Esophagus muscularis mucosa (tissue), 4 donors: ENCODE results near the gene SMIM44. TPM values are rescaled to one million over a fixed set of nuclear protein-coding genes. Genes with fewer than 3 reads are reported as not detected.
"Not testable (repeated sequence)": the region's sequence is repeated elsewhere in the genome, so short reads cannot be mapped to it uniquely, and the experiment has no call there.

Experiments used
- DNase-seq: peaks from one replicate; pipeline ENCODE4 v3.0.0-alpha.2; 2017; ENCODE audit errors: extremely low spot score
- H3K27ac ChIP-seq, 4 donors: fragments of 200-600 bp; sonication (generic); replicated peaks in 1 of 4; 1 replicate in 3 of 4; 2 replicates in 1 of 4; pipeline ENCODE4 v1.5.1; 2016 to 2019; ENCODE audit warnings: mild to moderate bottlenecking in 1 of 4
- H3K27me3 ChIP-seq, 4 donors: fragments of 200-600 bp; sonication (generic); one replicate each; pipeline versions ENCODE4 v1.5.1 to v1.6.0; 2016 to 2019
- H3K36me3 ChIP-seq, 4 donors: fragments of 200-600 bp; sonication (generic); one replicate each; pipeline ENCODE4 v1.5.1; 2016 to 2019
- H3K4me1 ChIP-seq, 4 donors: fragments of 200-600 bp; sonication (generic); one replicate each; pipeline ENCODE4 v1.5.1; 2016 to 2019
- H3K4me3 ChIP-seq, 4 donors: fragments of 200-600 bp; sonication (generic); 1 replicate in 2 of 4; 2 replicates in 2 of 4; pipeline ENCODE4 v1.5.1; 2016 to 2019; ENCODE audit warnings: mild to moderate bottlenecking in 4 of 4, moderate library complexity in 1 of 4
- H3K9me3 ChIP-seq, 4 donors: fragments of 200-600 bp; sonication (generic); 1 replicate in 3 of 4; 2 replicates in 1 of 4; pipeline ENCODE4 v1.5.1; 2016 to 2019
- CTCF ChIP-seq, 3 experiments: fragments of 200-600 bp in 2 of 3; fragments of 450-650 bp in 1 of 3; sonication (generic) in 2 of 3; IDR thresholded peaks; one replicate each; pipeline ENCODE4 v1.5.1; 2017 to 2019; ENCODE audit warnings: antibody characterized with exemption in 3 of 3, mild to moderate bottlenecking in 2 of 3, moderate library complexity in 1 of 3
- EP300 ChIP-seq: sonication (generic); formaldehyde crosslinking; IDR thresholded peaks from one replicate; pipeline ENCODE4 v1.6.1; 2017; ENCODE audit warnings: antibody characterized with exemption
- POLR2A ChIP-seq: fragments of 450-650 bp; IDR thresholded peaks from one replicate; pipeline ENCODE4 v1.6.1; 2017; ENCODE audit warnings: antibody characterized with exemption, moderate library complexity, mild to moderate bottlenecking, low read depth
- POLR2AphosphoS5 ChIP-seq, 2 donors: sonication (generic); formaldehyde crosslinking; IDR thresholded peaks; one replicate each; pipeline ENCODE4 v1.6.1; 2017; ENCODE audit warnings: antibody characterized with exemption in 2 of 2
- WGBS: methylation state at CpG from one replicate; pipeline ENCODE4 v1.1.5; 2018; 5-methylcytosine and 5-hydroxymethylcytosine counted together
- intact Hi-C: fragments of 100-400 bp; cut with DNase I; formaldehyde crosslinking; loops from one replicate; pipeline ENCODE4 v1.15.1; 2023
- total RNA-seq, 4 donors: library from RNA; depleted of rRNA; stranded (reverse); fragments of >200 nt; gene quantifications; one replicate each; pipeline versions ENCODE4 v1.1.0 to v1.2.1, GENCODE V29; 2016

The SMIM44 gene
- total RNA-seq, 4 donors from 2014 or later = not detected

GRCh38 chr19:3455393-3455955, 27.8 kb downstream of the SMIM44 start:
- H3K27me3 ChIP-seq = no peaks in the 10 kb centered on the region
- intact Hi-C loops = no loop called here
- H3K4me1 ChIP-seq = peaks cover 50 to 95% (median 87%) of the 10 kb centered on the region in 4 donors
- TF ChIP-seq CTCF (IDR thresholded peaks at IDR 0.05) (no peak), POLR2AphosphoS5 (IDR thresholded peaks at IDR 0.05) (no peak), EP300 (no peak), POLR2A (no peak)
- H3K4me3 ChIP-seq = no peak overlapping the region
- DNase-seq = no peak
- 89% methylated on average over 6 of the region's 7 CpGs for WGBS
- H3K9me3 ChIP-seq = no peaks in the 10 kb centered on the region
- H3K36me3 ChIP-seq = peaks cover 40 to 78% (median 70%) of the 10 kb centered on the region in 4 donors
- peak overlapping the region; percentile 84 to 91 (median 89) for H3K27ac ChIP-seq

GRCh38 chr19:3454656-3455392, 28.4 kb downstream of the SMIM44 start:
- Histone ChIP-seq H3K27ac (peak overlapping the region; percentile 84 to 91 (median 89)), H3K4me3 (no peak overlapping the region), H3K27me3 (no peaks in the 10 kb centered on the region), H3K36me3 (peaks cover 45 to 83% (median 74%) of the 10 kb centered on the region in 4 donors), H3K4me1 (peaks cover 48 to 90% (median 83%) of the 10 kb centered on the region in 4 donors), H3K9me3 (no peaks in the 10 kb centered on the region)
- 90% methylated on average over 15 of the region's 15 CpGs for WGBS
- DNase-seq = no peak
- TF ChIP-seq POLR2A (no peak), CTCF (IDR thresholded peaks at IDR 0.05) (no peak), EP300 (no peak), POLR2AphosphoS5 (IDR thresholded peaks at IDR 0.05) (no peak)
- intact Hi-C loops = no loop called here

GRCh38 chr19:3453840-3454239, 29.4 kb downstream of the SMIM44 start:
- no peaks in the 10 kb centered on the region for H3K27me3 ChIP-seq
- H3K27ac ChIP-seq = peak overlapping the region; percentile 84 to 91 (median 89)
- peak in 1 of 2 donors; percentile 5 for TF ChIP-seq POLR2AphosphoS5 (IDR thresholded peaks at IDR 0.05)
- no peak for TF ChIP-seq EP300
- WGBS = 76% methylated on average over 6 of the region's 25 CpGs
- H3K4me3 ChIP-seq = no peak overlapping the region
- H3K9me3 ChIP-seq = no peaks in the 10 kb centered on the region
- peaks cover 55 to 93% (median 83%) of the 10 kb centered on the region in 4 donors for H3K36me3 ChIP-seq
- intact Hi-C loops = no loop called here
- H3K4me1 ChIP-seq = peaks cover 38 to 80% (median 73%) of the 10 kb centered on the region in 4 donors
- DNase-seq = no peak

- DNase-seq, H3K9me3 ChIP-seq, H3K27me3 ChIP-seq, intact Hi-C loops, H3K4me3 ChIP-seq: not testable (repeated sequence)
- H3K4me1 ChIP-seq = peaks cover 28 to 71% (median 64%) of the 10 kb centered on the region in 4 donors
- H3K27ac ChIP-seq = peak overlapping the region; percentile 84 to 91 (median 89)
- WGBS = 94% methylated on average over 10 of the region's 10 CpGs
- peaks cover 58 to 98% (median 86%) of the 10 kb centered on the region in 4 donors for H3K36me3 ChIP-seq
These were observed 30.4 kb downstream of the SMIM44 start for GRCh38 chr19:3452942-3453214.

GRCh38 chr19:3452171-3452941, 30.9 kb downstream of the SMIM44 start:
- Histone ChIP-seq H3K4me1 (peaks cover 23 to 68% (median 63%) of the 10 kb centered on the region in 4 donors), H3K9me3 (no peaks in the 10 kb centered on the region), H3K27me3 (no peaks in the 10 kb centered on the region), H3K36me3 (peaks cover 63 to 98% (median 87%) of the 10 kb centered on the region in 4 donors), H3K4me3 (no peak overlapping the region), H3K27ac (peak overlapping the region; percentile 84 to 91 (median 89))
- 86% methylated on average over 37 of the region's 38 CpGs for WGBS
- DNase-seq = no peak
- intact Hi-C loops = no loop called here
- TF ChIP-seq POLR2AphosphoS5 (IDR thresholded peaks at IDR 0.05) (no peak), POLR2A (no peak), CTCF (IDR thresholded peaks at IDR 0.05) (no peak), EP300 (no peak)
